Stimulated activated CD4-positive, alpha-beta T cell treated with anti-CD3 and anti-CD28 coated beads, Interleukin-12 subunit alpha, Interleukin-12 subunit beta, amount 100 ng/mL, for 48 hours (primary cell): ENCODE measurements around the gene CYSRT1.

Source experiments
- DNase-seq, 3 donors: peaks; one replicate each; pipeline ENCODE4 v3.0.0-alpha.2; 2020; ENCODE audit warnings: low read depth in 2 of 3, low spot score in 1 of 3

CYSRT1 gene

GRCh38 chr9:137267933-137268355 is 43.0 kb downstream of the CYSRT1 start:
- no peak for DNase-seq

- no peak for DNase-seq
These were observed 43.7 kb downstream of the CYSRT1 start for GRCh38 chr9:137268538-137269201.

DNA sequence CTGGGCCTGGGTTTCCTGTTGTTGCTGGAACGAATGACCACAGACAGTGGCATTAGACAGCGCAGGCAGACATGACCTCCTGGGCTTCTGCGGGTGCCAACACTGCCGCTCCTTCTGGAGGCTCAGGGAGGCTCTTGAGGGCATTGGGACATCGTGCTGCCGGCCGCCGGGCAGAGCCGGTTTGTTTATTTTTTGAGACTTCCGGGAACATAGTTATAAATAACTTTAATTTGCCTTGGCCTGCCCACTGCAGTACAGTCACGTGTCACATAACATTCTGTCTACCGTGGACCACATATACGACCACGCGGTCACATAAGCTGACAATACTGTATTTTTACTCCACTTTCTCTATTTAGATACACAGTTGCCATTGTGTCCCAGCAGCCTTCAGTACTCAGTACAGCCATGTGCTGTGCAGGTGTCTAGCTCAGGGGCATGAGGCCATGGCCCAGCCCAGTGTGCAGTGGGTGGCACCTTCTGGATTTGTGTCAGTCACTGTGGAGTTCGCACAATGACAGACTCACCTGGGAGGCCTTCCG is 44.3 kb downstream of the CYSRT1 start:
- DNase-seq, result no peak

DNA sequence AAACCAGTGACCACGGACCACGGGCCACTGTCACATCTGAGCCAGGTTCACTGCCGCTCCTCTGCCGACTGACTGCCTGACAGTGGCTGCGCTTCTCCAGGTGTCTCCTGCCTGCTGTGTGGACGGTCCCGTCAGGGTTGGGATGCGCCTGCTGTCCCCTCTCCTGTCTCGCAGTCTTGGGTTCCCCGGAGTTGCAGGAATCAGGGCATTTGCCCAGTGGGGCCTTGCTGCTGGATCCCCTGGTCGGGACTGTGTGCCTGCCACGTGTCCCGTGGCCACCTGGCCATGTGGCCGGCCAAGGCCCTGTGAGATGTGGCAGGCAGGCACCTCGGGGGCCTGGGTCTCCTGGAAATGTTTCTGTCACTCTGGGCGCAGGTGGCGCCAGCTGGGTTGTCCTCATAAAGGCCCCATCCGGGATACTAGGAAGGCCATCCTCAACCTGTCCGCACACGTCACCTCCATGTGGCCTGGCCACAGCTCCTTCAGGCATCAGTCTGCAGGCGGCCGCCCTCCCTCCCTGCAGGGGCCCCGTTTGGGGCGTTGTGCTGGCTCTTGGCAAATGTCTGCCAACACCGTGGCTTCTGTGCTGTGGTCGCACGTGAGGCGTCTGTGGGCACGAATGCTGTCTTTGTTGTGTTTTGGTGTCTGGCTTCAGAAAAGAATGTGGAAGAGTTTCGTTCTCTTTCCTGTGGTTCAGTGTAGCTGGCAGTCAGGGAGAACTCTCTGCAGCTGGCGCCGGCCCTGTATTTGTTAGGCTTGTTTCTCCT is 46.1 kb downstream of the CYSRT1 start:
- DNase-seq, result no peak

- DNase-seq, result no peak
These were observed 46.7 kb downstream of the CYSRT1 start for GRCh38 chr9:137271696-137272076.

GRCh38 chr9:137272241-137273094 is 47.5 kb downstream of the CYSRT1 start:
- DNase-seq, result no peak

DNA sequence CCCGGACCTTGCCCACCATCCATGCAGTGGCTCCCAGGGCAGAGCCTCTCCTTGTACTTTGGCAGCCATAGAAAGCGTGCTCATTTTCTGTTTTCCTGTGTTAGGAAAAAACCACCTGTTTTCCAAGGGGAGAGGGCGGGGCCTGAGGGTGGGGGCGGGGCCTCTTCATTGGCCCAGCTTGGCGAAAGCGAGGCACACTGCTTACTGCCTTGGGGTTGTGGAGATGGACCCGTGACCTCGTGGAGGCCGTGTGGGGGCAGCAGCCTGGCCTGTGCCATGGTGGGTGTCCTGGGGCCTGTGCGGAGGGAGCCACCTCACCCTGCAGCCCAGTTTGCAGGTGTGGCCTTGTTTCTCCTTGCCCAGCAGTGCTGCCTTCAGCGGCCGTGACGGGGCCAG is 48.1 kb downstream of the CYSRT1 start:
- DNase-seq, result no peak

DNA sequence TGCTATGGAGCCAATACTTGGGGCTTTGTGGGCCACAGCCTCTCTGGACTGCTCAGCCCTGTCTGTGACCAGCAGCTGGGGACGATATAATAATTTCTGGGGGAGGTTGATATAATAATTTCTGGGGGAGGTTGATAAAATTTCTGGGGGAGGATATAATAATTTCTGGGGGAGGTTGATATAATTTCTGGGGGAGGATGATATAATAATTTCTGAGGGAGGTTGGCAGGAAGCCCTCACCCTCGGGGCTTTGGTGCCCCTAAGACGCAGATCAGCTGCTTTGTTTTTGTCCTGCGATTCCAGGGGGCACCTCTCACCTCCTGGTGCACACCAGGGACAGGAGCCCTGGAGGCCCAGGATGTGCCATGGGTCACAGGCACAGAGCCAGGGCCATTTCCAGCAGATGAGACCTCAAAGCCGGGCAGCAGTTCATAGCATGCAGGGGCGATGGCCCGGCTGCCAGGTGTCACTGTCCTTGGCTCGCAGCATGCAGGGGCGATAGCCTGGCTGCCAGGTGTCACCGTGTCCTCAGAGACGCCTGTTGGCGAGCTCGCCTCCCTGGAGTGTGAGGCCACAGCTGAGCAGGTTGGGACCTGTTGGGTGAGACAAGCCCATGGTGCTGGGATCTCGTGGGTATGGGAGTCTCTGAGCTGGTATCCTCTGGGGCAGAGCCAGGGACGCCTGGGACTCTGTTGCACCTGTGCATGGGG is 48.8 kb downstream of the CYSRT1 start:
- DNase-seq, result no peak

GRCh38 chr9:137275203-137275587 is 50.2 kb downstream of the CYSRT1 start:
- DNase-seq, result no peak
